NCI-H510A treated with DMSO at 0.1 percent for 48 hours (cell line): ENCODE results near the gene NREP.

Experiments used
- DNase-seq: peaks from one replicate; lab custom pipeline; 2025; lab: John Stamatoyannopoulos, UW

NREP gene

GRCh38 chr5:111697215-111697614 lies 59.8 kb downstream of the NREP start:
- DNase-seq = peak; percentile 44

- no peak for DNase-seq
Measured at GRCh38 chr5:111695991-111696390, 61.0 kb downstream of the NREP start.

GRCh38 chr5:111694133-111694532 lies 62.9 kb downstream of the NREP start:
- no peak for DNase-seq

GRCh38 chr5:111691914-111692313 lies 65.1 kb downstream of the NREP start:
- DNase-seq = no peak

GRCh38 chr5:111691508-111691907 lies 65.5 kb downstream of the NREP start:
- no peak for DNase-seq

GRCh38 chr5:111689357-111689935 lies 67.5 kb downstream of the NREP start:
- DNase-seq = no peak

- DNase-seq = no peak
Measured at GRCh38 chr5:111685969-111686368, 71.0 kb downstream of the NREP start.

- DNase-seq = no peak
Measured at GRCh38 chr5:111682641-111683040, 74.4 kb downstream of the NREP start.

GRCh38 chr5:111682121-111682520 lies 74.9 kb downstream of the NREP start:
- no peak for DNase-seq

GRCh38 chr5:111681414-111682120 lies 75.4 kb downstream of the NREP start:
- DNase-seq = no peak

- peak; percentile 5 for DNase-seq
Measured at GRCh38 chr5:111680737-111681413, 76.1 kb downstream of the NREP start.

- no peak for DNase-seq
Measured at GRCh38 chr5:111679611-111680010, 77.4 kb downstream of the NREP start.
